Measurements from ENCODE around the gene AKT1. TPM values are rescaled to one million over a fixed set of nuclear protein-coding genes. Genes with fewer than 3 reads are reported as not detected.

Gene AKT1
- total RNA-seq (2014; rRNA removed; shearing (Covaris generic)) = 82.7 and 90.9 TPM in 2 replicates

GRCh38 chr14:104794993-104795780 lies at the start of gene AKT1:
AKT1 (minus strand) TSS chr14:104795748; CDS start chr14:104792643, 3,105 bp downstream.

GRCh38 chr14:104800771-104801519 lies 5.4 kb upstream of the AKT1 start, which contains the start of gene ZBTB42:
ZBTB42 (plus strand) TSS chr14:104801101; CDS start chr14:104801198, 97 bp downstream.

GRCh38 chr14:104752735-104753527 lies 42.6 kb downstream of the AKT1 start, which contains the start of gene SIVA1:
SIVA1 (plus strand) TSS chr14:104753147; CDS start chr14:104753202, 55 bp downstream.

GRCh38 chr14:104723651-104724406 lies 71.7 kb downstream of the AKT1 start, which contains the start of gene ADSS1:
ADSS1 (plus strand) TSS chr14:104724229; CDS start chr14:104724271, 42 bp downstream.

Other genes starting within 250 kb of the AKT1 start
- gene C14orf180, start 216.0 kb downstream of the AKT1 start, total RNA-seq (2014; rRNA removed; shearing (Covaris generic)) = not detected in 2 replicates
- 0.19 and 1.1 TPM in 2 replicates for gene TMEM179, start 191.0 kb downstream of the AKT1 start, total RNA-seq (2014; rRNA removed; shearing (Covaris generic))
- gene INF2, start 106.1 kb downstream of the AKT1 start, total RNA-seq (2014; rRNA removed; shearing (Covaris generic)) = 39.9 and 41.5 TPM in 2 replicates
- gene ADSS1, start 71.5 kb downstream of the AKT1 start, total RNA-seq (2014; rRNA removed; shearing (Covaris generic)) = 2.9 and 6.4 TPM in 2 replicates
- 124 and 133 TPM in 2 replicates for gene SIVA1, start 42.6 kb downstream of the AKT1 start, total RNA-seq (2014; rRNA removed; shearing (Covaris generic))
- gene ZBTB42, start 5.4 kb upstream of the AKT1 start, total RNA-seq (2014; rRNA removed; shearing (Covaris generic)) = 1.4 and 4.4 TPM in 2 replicates
- 11.9 and 13.7 TPM in 2 replicates for gene CEP170B, start 69.5 kb upstream of the AKT1 start, total RNA-seq (2014; rRNA removed; shearing (Covaris generic))
- 0.03 and 0.04 TPM in 2 replicates for gene PLD4, start 129.1 kb upstream of the AKT1 start, total RNA-seq (2014; rRNA removed; shearing (Covaris generic))
- gene AHNAK2, start 182.6 kb upstream of the AKT1 start, total RNA-seq (2014; rRNA removed; shearing (Covaris generic)) = 12.6 and 14.7 TPM in 2 replicates
- gene CLBA1, start 190.0 kb upstream of the AKT1 start, total RNA-seq (2014; rRNA removed; shearing (Covaris generic)) = 8.4 and 12.0 TPM in 2 replicates
- 67.5 and 70.2 TPM in 2 replicates for gene CDCA4, start 225.3 kb upstream of the AKT1 start, total RNA-seq (2014; rRNA removed; shearing (Covaris generic))